HG02642 (cell line): ENCODE results near the gene JMJD8.

Source experiments
- ATAC-seq: cut with Tn5 transposase; IDR thresholded peaks from one replicate; pipeline ENCODE4 v1.9.1; 2021; ENCODE audit warnings: mild to moderate bottlenecking; ENCODE audit not compliant: unreplicated experiment, poor library complexity

Gene JMJD8

GRCh38 chr16:631808-632358 lies 52.3 kb downstream of the JMJD8 start:
- ATAC-seq: no peak
